ENCODE data around the gene PCDHA8.
"Not testable (repeated sequence)": the region's sequence is repeated elsewhere in the genome, so short reads cannot be mapped to it uniquely, and the experiment has no call there.

The PCDHA8 gene

GRCh38 chr5:140875085-140876065 is 34.4 kb downstream of the PCDHA8 start, which contains the start of gene PCDHA12 (continued):
- no peak for TF ChIP-seq TSHZ2 (CRISPR knock-in tag; IDR thresholded peaks at IDR 0.05)
- TF ChIP-seq GLIS3 (CRISPR knock-in tag; IDR thresholded peaks at IDR 0.05): no peak
- TF ChIP-seq PATZ1 (CRISPR knock-in tag; IDR thresholded peaks at IDR 0.05; ENCODE audit: borderline replicate concordance): no peak
- TF ChIP-seq SNAI2 (CRISPR knock-in tag; IDR thresholded peaks at IDR 0.05): no peak
- TF ChIP-seq ZNF565 (CRISPR knock-in tag; conservative IDR thresholded peaks at IDR 0.05; ENCODE audit: low read depth): no peak

- ATAC-seq: not testable (repeated sequence)
Measured at GRCh38 chr5:140876541-140877261, 35.7 kb downstream of the PCDHA8 start.

- no peak for ATAC-seq
- TF ChIP-seq ZNF70 (CRISPR knock-in tag; IDR thresholded peaks at IDR 0.05) (no peak), PATZ1 (CRISPR knock-in tag; IDR thresholded peaks at IDR 0.05; ENCODE audit: borderline replicate concordance) (no peak), CSDC2 (CRISPR knock-in tag; IDR thresholded peaks at IDR 0.05) (no peak), CREB5 (CRISPR knock-in tag; IDR thresholded peaks at IDR 0.05; ENCODE audit: low read depth) (no peak), ZC3H10 (CRISPR knock-in tag; IDR thresholded peaks at IDR 0.05) (no peak)
Measured at GRCh38 chr5:140877262-140877581, 36.2 kb downstream of the PCDHA8 start.

GRCh38 chr5:140881889-140882590 is 41.1 kb downstream of the PCDHA8 start, which contains the start of gene PCDHA13:
Gene PCDHA13 (plus strand): TSS chr5:140882124. CDS start chr5:140882269, 145 bp downstream.
- TF ChIP-seq ZNF565 (CRISPR knock-in tag; conservative IDR thresholded peaks at IDR 0.05; ENCODE audit: low read depth): no peak
- no peak for TF ChIP-seq CREB5 (CRISPR knock-in tag; IDR thresholded peaks at IDR 0.05; ENCODE audit: low read depth)
- no peak for TF ChIP-seq ZFP30 (CRISPR knock-in tag; IDR thresholded peaks at IDR 0.05)
- no peak for TF ChIP-seq ISL1 (CRISPR knock-in tag; IDR thresholded peaks at IDR 0.05)
- no peak for TF ChIP-seq ZNF8 (CRISPR knock-in tag; IDR thresholded peaks at IDR 0.05)
- TF ChIP-seq PATZ1 (CRISPR knock-in tag; IDR thresholded peaks at IDR 0.05; ENCODE audit: borderline replicate concordance): no peak
- no peak for ATAC-seq

All from SK-N-SH treated with all-trans-retinoic acid at 6 μM for 48 hours (cell line).